GM23248 (cell line): Measurements from ENCODE around the gene IQCF6. TPM values are rescaled to one million over a fixed set of nuclear protein-coding genes. Genes with fewer than 3 reads are reported as not detected.

ENCODE experiments used
- DNase-seq: peaks from one replicate; pipeline ENCODE4 v3.0.0-alpha.2; 2015
- H2AFZ ChIP-seq: fragments of 200-600 bp; sonication (generic); 2 replicates; pipeline ENCODE4 v1.6.1; 2016; ENCODE audit warnings: antibody characterized with exemption
- H3F3A ChIP-seq: fragments of 200-600 bp; sonication (generic); 2 replicates; pipeline ENCODE4 v1.6.1; 2016; ENCODE audit warnings: mild to moderate bottlenecking, antibody characterized with exemption, mixed run types; ENCODE audit not compliant: insufficient read depth
- H3K27ac ChIP-seq: fragments of 200-600 bp; sonication (generic); 2 replicates; pipeline ENCODE4 v1.5.1; 2016; ENCODE audit warnings: mild to moderate bottlenecking
- H3K27me3 ChIP-seq: fragments of 200-600 bp; sonication (generic); replicated peaks from 2 replicates; pipeline ENCODE4 v1.6.1; 2016; ENCODE audit warnings: mild to moderate bottlenecking; ENCODE audit not compliant: insufficient read depth
- H3K36me3 ChIP-seq: fragments of 200-600 bp; sonication (generic); 2 replicates; pipeline ENCODE4 v1.6.1; 2016; ENCODE audit warnings: low read depth, mild to moderate bottlenecking
- H3K4me1 ChIP-seq: fragments of 200-600 bp; sonication (generic); 2 replicates; pipeline ENCODE4 v1.6.1; 2016; ENCODE audit warnings: mild to moderate bottlenecking; ENCODE audit not compliant: insufficient read depth
- H3K4me2 ChIP-seq: fragments of 200-600 bp; sonication (generic); one replicate; pipeline ENCODE4 v1.6.1; 2016; ENCODE audit warnings: mild to moderate bottlenecking; ENCODE audit not compliant: unreplicated experiment
- H3K4me3 ChIP-seq: fragments of 200-600 bp; sonication (generic); 2 replicates; pipeline ENCODE4 v1.5.1; 2016; ENCODE audit warnings: mild to moderate bottlenecking
- H3K79me2 ChIP-seq: fragments of 200-600 bp; sonication (generic); 2 replicates; pipeline ENCODE4 v1.6.1; 2016; ENCODE audit warnings: mild to moderate bottlenecking; ENCODE audit not compliant: insufficient read depth
- H3K9ac ChIP-seq: fragments of 200-600 bp; sonication (generic); 2 replicates; pipeline ENCODE4 v1.6.1; 2016; ENCODE audit warnings: mild to moderate bottlenecking
- H3K9me2 ChIP-seq: fragments of 200-600 bp; sonication (generic); 2 replicates; pipeline ENCODE4 v1.6.1; 2016; ENCODE audit warnings: mixed run types, mild to moderate bottlenecking, moderate library complexity; ENCODE audit not compliant: insufficient read depth
- H3K9me3 ChIP-seq: fragments of 200-600 bp; sonication (generic); one replicate; pipeline ENCODE4 v1.6.1; 2017; ENCODE audit warnings: low read depth
- H4K20me1 ChIP-seq: fragments of 200-600 bp; sonication (generic); 2 replicates; pipeline ENCODE4 v1.6.0; 2016; ENCODE audit not compliant: insufficient read depth
- EZH2 ChIP-seq: fragments of 200-600 bp; sonication (generic); IDR thresholded peaks from 2 replicates; pipeline ENCODE4 v1.6.1; 2018; ENCODE audit warnings: antibody characterized with exemption, mild to moderate bottlenecking; ENCODE audit not compliant: insufficient read depth, poor library complexity, severe bottlenecking
- EZH2phosphoT487 ChIP-seq: fragments of 200-600 bp; sonication (generic); IDR thresholded peaks from 2 replicates; pipeline ENCODE4 v1.6.1; 2018; ENCODE audit warnings: antibody characterized with exemption, moderate library complexity, mild to moderate bottlenecking, low read depth; ENCODE audit not compliant: insufficient read depth
- in situ Hi-C: fragments of 300-500 bp; cut with MboI; formaldehyde crosslinking; loops from 2 replicates; pipeline ENCODE4 v1.15.0; 2020
- polyA plus RNA-seq: library from polyadenylated mRNA; unstranded; fragments of >200 nt; fragmentation: Nextera tagmentation; extraction: Ambion mirVana; gene quantifications from 2 replicates; pipeline ENCODE4 v1.2.1, GENCODE V29; 2016
- total RNA-seq: library from RNA; depleted of rRNA; stranded (reverse); fragments of >200 nt; shearing (Covaris generic); gene quantifications from 2 replicates; pipeline ENCODE4 v1.2.3, GENCODE V29; 2014; rRNA removed

IQCF6 gene
- total and polyA plus RNA-seq, 2 experiments from 2014 or later, result not detected

GRCh38 chr3:51729042-51729633 is 49.9 kb downstream of the IQCF6 start:
- no peak overlapping the region for H3K9ac ChIP-seq
- no peaks in the 10 kb centered on the region for H3K9me3 ChIP-seq
- H3F3A ChIP-seq, result no peaks in the 10 kb centered on the region
- DNase-seq, result no peak
- H4K20me1 ChIP-seq, result no peaks in the 10 kb centered on the region
- no peak overlapping the region for H3K4me3 ChIP-seq
- H2AFZ ChIP-seq, result no peak overlapping the region
- H3K4me2 ChIP-seq, result no peak overlapping the region
- TF ChIP-seq EZH2 (no peak), EZH2phosphoT487 (no peak)
- no peak overlapping the region for H3K27ac ChIP-seq
- H3K27me3 ChIP-seq, result peaks cover 9% of the 10 kb centered on the region; the same call in 1 of the 2 replicates
- H3K36me3 ChIP-seq, result no peaks in the 10 kb centered on the region
- in situ Hi-C loops, result no loop called here
- 0 out of 2 replicates have a peak, but pooled peaks cover 7% of the 10 kb centered on the region for H3K4me1 ChIP-seq
- H3K9me2 ChIP-seq, result no peaks in the 10 kb centered on the region
- no peaks in the 10 kb centered on the region for H3K79me2 ChIP-seq

Other genes starting within 250 kb of the IQCF6 start
- gene RAD54L2, start 240.5 kb downstream of the IQCF6 start, total RNA-seq, result 8.5 and 14.2 TPM in 2 replicates
- gene RAD54L2, start 240.5 kb downstream of the IQCF6 start, polyA plus RNA-seq, result 9.2 TPM in 2 replicates
- gene TEX264, start 108.0 kb downstream of the IQCF6 start, total RNA-seq, result 77.9 and 89.8 TPM in 2 replicates
- 66.7 and 74.9 TPM in 2 replicates for gene TEX264, start 108.0 kb downstream of the IQCF6 start, polyA plus RNA-seq
- 1.1 TPM in 1 of 2 replicates, not detected in the other for gene GRM2, start 72.2 kb downstream of the IQCF6 start, total RNA-seq
- not detected in 2 replicates for gene GRM2, start 72.2 kb downstream of the IQCF6 start, polyA plus RNA-seq
- not detected in 2 replicates for gene IQCF2, start 82.4 kb upstream of the IQCF6 start, total RNA-seq
- gene IQCF2, start 82.4 kb upstream of the IQCF6 start, polyA plus RNA-seq, result not detected in 2 replicates
- not detected in 2 replicates for gene IQCF5, start 96.4 kb upstream of the IQCF6 start, total RNA-seq
- not detected in 2 replicates for gene IQCF5, start 96.4 kb upstream of the IQCF6 start, polyA plus RNA-seq
- not detected in 2 replicates for gene IQCF1, start 124.1 kb upstream of the IQCF6 start, total RNA-seq
- not detected in 2 replicates for gene IQCF1, start 124.1 kb upstream of the IQCF6 start, polyA plus RNA-seq
- gene RRP9, start 162.7 kb upstream of the IQCF6 start, total RNA-seq, result 21.6 and 27.5 TPM in 2 replicates
- gene RRP9, start 162.7 kb upstream of the IQCF6 start, polyA plus RNA-seq, result 24.6 and 28.4 TPM in 2 replicates
- 80.4 and 118 TPM in 2 replicates for gene PARP3, start 163.1 kb upstream of the IQCF6 start, total RNA-seq
- gene PARP3, start 163.1 kb upstream of the IQCF6 start, polyA plus RNA-seq, result 60.4 and 64.0 TPM in 2 replicates
- gene GPR62, start 176.1 kb upstream of the IQCF6 start, total RNA-seq, result not detected in 2 replicates
- gene GPR62, start 176.1 kb upstream of the IQCF6 start, polyA plus RNA-seq, result 0.09 TPM in 1 of 2 replicates, not detected in the other
- 71.2 and 91.2 TPM in 2 replicates for gene PCBP4, start 188.2 kb upstream of the IQCF6 start, total RNA-seq
- gene PCBP4, start 188.2 kb upstream of the IQCF6 start, polyA plus RNA-seq, result 40.4 and 45.0 TPM in 2 replicates
- gene ABHD14B, start 194.8 kb upstream of the IQCF6 start, total RNA-seq, result 60.3 and 60.4 TPM in 2 replicates
- 64.9 and 70.9 TPM in 2 replicates for gene ABHD14B, start 194.8 kb upstream of the IQCF6 start, polyA plus RNA-seq
- gene ABHD14A, start 195.8 kb upstream of the IQCF6 start, total RNA-seq, result 33.1 and 37.9 TPM in 2 replicates
- gene ABHD14A, start 195.8 kb upstream of the IQCF6 start, polyA plus RNA-seq, result 33.0 and 35.5 TPM in 2 replicates
- gene ACY1, start 204.3 kb upstream of the IQCF6 start, total RNA-seq, result 66.6 and 73.6 TPM in 2 replicates
- gene ACY1, start 204.3 kb upstream of the IQCF6 start, polyA plus RNA-seq, result 35.8 and 38.1 TPM in 2 replicates
- gene RPL29, start 216.7 kb upstream of the IQCF6 start, total RNA-seq, result 965 and 1,164 TPM in 2 replicates
- gene RPL29, start 216.7 kb upstream of the IQCF6 start, polyA plus RNA-seq, result 665 and 690 TPM in 2 replicates